Smooth muscle cell (in vitro differentiated cells): ENCODE results near the gene RASGRF1. TPM values are rescaled to one million over a fixed set of nuclear protein-coding genes. Genes with fewer than 3 reads are reported as not detected.

Experiments used
- DNase-seq: peaks from one replicate; lab custom pipeline; 2025; ENCODE audit not compliant: unreplicated experiment; lab: John Stamatoyannopoulos, UW
- H2AFZ ChIP-seq: fragments of 200-600 bp; sonication (generic); 2 replicates; pipeline ENCODE4 v1.6.0; 2016; ENCODE audit warnings: antibody characterized with exemption, low read depth, mild to moderate bottlenecking
- H3F3A ChIP-seq: fragments of 200-600 bp; sonication (generic); 2 replicates; pipeline ENCODE4 v1.6.0; 2017; ENCODE audit warnings: antibody characterized with exemption, low read depth
- H3K27ac ChIP-seq: fragments of 200-600 bp; sonication (generic); 2 replicates; pipeline ENCODE4 v1.5.1; 2016; ENCODE audit warnings: low read depth, mild to moderate bottlenecking
- H3K27me3 ChIP-seq: fragments of 200-600 bp; sonication (generic); 2 replicates; pipeline ENCODE4 v1.6.1; 2016; ENCODE audit warnings: low read depth, mild to moderate bottlenecking
- H3K36me3 ChIP-seq: fragments of 200-600 bp; sonication (generic); 2 replicates; pipeline ENCODE4 v1.5.1; 2016; ENCODE audit warnings: low read depth
- H3K4me1 ChIP-seq: fragments of 200-600 bp; sonication (generic); 2 replicates; pipeline ENCODE4 v1.5.1; 2016; ENCODE audit warnings: low read depth
- H3K4me2 ChIP-seq: fragments of 200-600 bp; sonication (generic); 2 replicates; pipeline ENCODE4 v1.6.0; 2016; ENCODE audit warnings: mild to moderate bottlenecking
- H3K4me3 ChIP-seq: fragments of 200-600 bp; sonication (generic); 2 replicates; pipeline ENCODE4 v1.5.1; 2016; ENCODE audit warnings: mild to moderate bottlenecking
- H3K79me2 ChIP-seq: fragments of 200-600 bp; sonication (generic); 2 replicates; pipeline ENCODE4 v1.6.0; 2016; ENCODE audit warnings: low read depth, mild to moderate bottlenecking
- H3K9ac ChIP-seq: fragments of 200-600 bp; sonication (generic); 2 replicates; pipeline ENCODE4 v1.6.0; 2016; ENCODE audit warnings: low read depth
- H3K9me3 ChIP-seq: fragments of 200-600 bp; sonication (generic); replicated peaks from 2 replicates; pipeline ENCODE4 v1.5.1; 2016; ENCODE audit warnings: low read depth
- H4K20me1 ChIP-seq: fragments of 200-600 bp; sonication (generic); 2 replicates; pipeline ENCODE4 v1.6.0; 2016; ENCODE audit warnings: low read depth
- WGBS: methylation state at CpG from one replicate; pipeline ENCODE4 v1.1.7; 2016; ENCODE audit warnings: low lambda C conversion rate; 5-methylcytosine and 5-hydroxymethylcytosine counted together
- polyA plus RNA-seq: library from polyadenylated mRNA; unstranded; fragments of >200 nt; fragmentation: Nextera tagmentation; extraction: Ambion mirVana; gene quantifications from 2 replicates; pipeline ENCODE4 v1.2.1, GENCODE V29; 2016
- total RNA-seq: library from RNA; depleted of rRNA; stranded (reverse); fragments of >200 nt; gene quantifications from 2 replicates; pipeline ENCODE4 v1.2.3, GENCODE V29; 2014
- TF ChIP-seq, protein P1 (sequence below): fragments of 200-600 bp; sonication (generic); IDR thresholded peaks from 2 replicates; pipeline ENCODE4 v1.5.1; 2017; ENCODE audit warnings: borderline replicate concordance, mild to moderate bottlenecking, antibody characterized with exemption; ENCODE audit not compliant: insufficient read depth, poor library complexity, severe bottlenecking

The RASGRF1 gene
- total and polyA plus RNA-seq, 2 experiments from 2014 or later: 0.17 to 0.22 TPM

DNA sequence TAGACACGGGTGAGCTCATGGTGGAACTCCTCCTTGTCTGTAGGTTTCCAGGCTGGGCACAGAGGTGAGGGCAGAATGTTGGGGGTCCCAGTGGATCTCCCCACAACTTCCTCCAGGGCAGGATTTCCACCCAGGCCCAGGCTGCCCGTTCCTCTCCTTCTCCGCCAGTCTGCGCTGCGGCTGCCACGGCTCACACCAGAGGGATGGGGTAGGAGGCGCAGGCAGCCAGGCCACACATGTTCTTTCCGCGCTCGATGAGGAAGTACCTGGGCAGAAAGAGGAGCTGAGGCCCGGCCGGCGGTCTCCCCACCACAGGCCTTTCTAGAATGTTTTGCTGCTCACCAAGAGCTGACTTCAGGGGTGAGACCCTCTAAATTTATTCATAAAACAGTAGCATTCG is 168.6 kb downstream of the RASGRF1 start:
- H3K27me3 ChIP-seq: no peaks in the 10 kb centered on the region
- no peak for DNase-seq
- H3K4me1 ChIP-seq: no peaks in the 10 kb centered on the region
- peaks cover 2% of the 10 kb centered on the region for H3K36me3 ChIP-seq
- no peak overlapping the region for H2AFZ ChIP-seq
- TF ChIP-seq, protein P1, sequence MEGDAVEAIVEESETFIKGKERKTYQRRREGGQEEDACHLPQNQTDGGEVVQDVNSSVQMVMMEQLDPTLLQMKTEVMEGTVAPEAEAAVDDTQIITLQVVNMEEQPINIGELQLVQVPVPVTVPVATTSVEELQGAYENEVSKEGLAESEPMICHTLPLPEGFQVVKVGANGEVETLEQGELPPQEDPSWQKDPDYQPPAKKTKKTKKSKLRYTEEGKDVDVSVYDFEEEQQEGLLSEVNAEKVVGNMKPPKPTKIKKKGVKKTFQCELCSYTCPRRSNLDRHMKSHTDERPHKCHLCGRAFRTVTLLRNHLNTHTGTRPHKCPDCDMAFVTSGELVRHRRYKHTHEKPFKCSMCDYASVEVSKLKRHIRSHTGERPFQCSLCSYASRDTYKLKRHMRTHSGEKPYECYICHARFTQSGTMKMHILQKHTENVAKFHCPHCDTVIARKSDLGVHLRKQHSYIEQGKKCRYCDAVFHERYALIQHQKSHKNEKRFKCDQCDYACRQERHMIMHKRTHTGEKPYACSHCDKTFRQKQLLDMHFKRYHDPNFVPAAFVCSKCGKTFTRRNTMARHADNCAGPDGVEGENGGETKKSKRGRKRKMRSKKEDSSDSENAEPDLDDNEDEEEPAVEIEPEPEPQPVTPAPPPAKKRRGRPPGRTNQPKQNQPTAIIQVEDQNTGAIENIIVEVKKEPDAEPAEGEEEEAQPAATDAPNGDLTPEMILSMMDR: no peak
- WGBS: 97% methylated on average over 14 of the region's 14 CpGs
- no peaks in the 10 kb centered on the region for H3F3A ChIP-seq
- H3K79me2 ChIP-seq: peaks cover 3% of the 10 kb centered on the region
- H3K4me3 ChIP-seq: no peak overlapping the region
- no peak overlapping the region for H3K9ac ChIP-seq
- H3K27ac ChIP-seq: no peak overlapping the region
- no peaks in the 10 kb centered on the region for H3K9me3 ChIP-seq
- H3K4me2 ChIP-seq: no peak overlapping the region
- peaks cover 70% of the 10 kb centered on the region for H4K20me1 ChIP-seq

DNA sequence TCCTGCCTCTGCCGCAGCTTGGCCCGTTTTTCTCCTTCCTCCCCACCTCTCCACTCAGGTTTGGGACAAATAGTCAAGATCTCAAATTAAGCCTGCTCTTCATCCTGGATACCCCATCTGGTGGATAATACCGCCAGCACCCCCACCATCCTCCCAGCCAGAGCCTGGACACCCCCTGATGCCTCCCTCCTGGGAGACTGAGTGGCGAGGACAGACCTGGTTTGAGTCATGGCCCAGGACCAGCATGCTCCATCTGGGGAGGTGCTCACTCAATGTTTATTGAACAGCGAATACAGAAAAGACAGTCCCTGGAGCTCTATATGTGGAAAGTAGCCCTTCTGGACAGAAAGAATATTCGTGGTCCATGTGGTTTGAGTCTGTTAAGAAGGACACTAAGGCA is 169.1 kb downstream of the RASGRF1 start:
- Histone ChIP-seq H3K4me2 (no peak overlapping the region), H2AFZ (no peak overlapping the region), H3K27me3 (no peaks in the 10 kb centered on the region), H3F3A (no peaks in the 10 kb centered on the region), H3K4me1 (no peaks in the 10 kb centered on the region), H4K20me1 (peaks cover 70% of the 10 kb centered on the region), H3K27ac (no peak overlapping the region), H3K36me3 (peaks cover 2% of the 10 kb centered on the region), H3K79me2 (peaks cover 3% of the 10 kb centered on the region), H3K9me3 (no peaks in the 10 kb centered on the region), H3K9ac (no peak overlapping the region), H3K4me3 (no peak overlapping the region)
- no peak for DNase-seq
- WGBS: 97% methylated on average over 6 of the region's 6 CpGs
- TF ChIP-seq, protein P1: no peak

DNA sequence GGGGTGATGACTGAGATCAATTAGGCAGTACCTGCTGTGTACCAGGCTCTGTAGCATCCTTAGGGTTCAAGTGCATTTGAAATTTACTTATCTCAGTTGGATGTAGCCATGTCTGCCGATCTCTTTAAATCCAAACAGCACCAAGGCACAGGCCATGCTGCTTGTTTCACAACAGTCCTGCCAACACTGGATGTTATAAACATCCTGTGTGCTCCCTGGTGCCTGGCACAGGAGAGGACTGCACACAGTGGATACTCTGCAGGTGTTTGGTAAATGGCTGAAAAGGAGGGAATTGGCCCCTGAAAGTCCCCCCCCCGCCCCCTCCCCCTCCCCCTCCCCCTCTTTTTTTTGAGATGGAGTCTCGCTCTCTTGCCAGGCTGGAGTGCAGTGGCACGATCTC is 172.7 kb downstream of the RASGRF1 start:
- Histone ChIP-seq H3K36me3 (peaks cover 2% of the 10 kb centered on the region), H3K4me2 (no peak overlapping the region), H2AFZ (no peak overlapping the region), H3K4me1 (no peaks in the 10 kb centered on the region), H3K9ac (no peak overlapping the region), H3K27ac (no peak overlapping the region), H4K20me1 (peaks cover 81% of the 10 kb centered on the region), H3K4me3 (no peak overlapping the region), H3F3A (peaks cover 8% of the 10 kb centered on the region), H3K79me2 (peaks cover 6% of the 10 kb centered on the region), H3K9me3 (no peaks in the 10 kb centered on the region), H3K27me3 (no peaks in the 10 kb centered on the region)
- 95% methylated on average over 1 of the region's 4 CpGs for WGBS
- TF ChIP-seq, protein P1: no peak
- DNase-seq: no peak

DNA sequence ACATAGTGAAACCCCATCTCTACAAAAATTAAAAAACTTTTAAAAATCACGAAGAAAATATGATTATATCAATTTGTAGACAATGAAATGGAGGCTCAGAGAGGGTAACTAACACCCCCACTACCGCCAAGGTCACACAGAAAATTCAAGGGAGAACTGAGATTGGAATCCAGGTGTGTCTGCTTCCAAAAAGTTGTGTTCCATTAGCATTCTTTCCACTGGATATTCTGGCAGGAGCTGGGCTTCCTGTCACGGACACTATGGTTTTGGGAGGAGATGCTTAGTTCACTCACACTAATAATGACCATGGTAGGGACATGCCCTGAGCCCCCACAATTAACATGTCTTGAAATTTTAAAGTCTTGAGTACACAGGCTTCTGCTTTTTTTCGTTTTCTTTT is 174.5 kb downstream of the RASGRF1 start:
- H3F3A ChIP-seq: peaks cover 14% of the 10 kb centered on the region
- no peak for DNase-seq
- no peak overlapping the region for H3K4me2 ChIP-seq
- H3K4me1 ChIP-seq: no peaks in the 10 kb centered on the region
- no peak overlapping the region for H3K27ac ChIP-seq
- peaks cover 1% of the 10 kb centered on the region for H3K36me3 ChIP-seq
- peaks cover 91% of the 10 kb centered on the region for H4K20me1 ChIP-seq
- H3K9me3 ChIP-seq: no peaks in the 10 kb centered on the region
- H3K27me3 ChIP-seq: no peaks in the 10 kb centered on the region
- no peak overlapping the region for H3K9ac ChIP-seq
- no peak overlapping the region for H2AFZ ChIP-seq
- peaks cover 8% of the 10 kb centered on the region for H3K79me2 ChIP-seq
- TF ChIP-seq, protein P1: no peak
- no peak overlapping the region for H3K4me3 ChIP-seq
- WGBS: 94% methylated on average over 4 of the region's 4 CpGs
